ENCODE results near the gene ARHGAP25. TPM values are rescaled to one million over a fixed set of nuclear protein-coding genes. Genes with fewer than 3 reads are reported as not detected.

Gene ARHGAP25
- total and polyA plus RNA-seq, 2 of the 4 experiments (the other 2 are of a cell fraction), result 0.29 to 0.36 TPM

DNA sequence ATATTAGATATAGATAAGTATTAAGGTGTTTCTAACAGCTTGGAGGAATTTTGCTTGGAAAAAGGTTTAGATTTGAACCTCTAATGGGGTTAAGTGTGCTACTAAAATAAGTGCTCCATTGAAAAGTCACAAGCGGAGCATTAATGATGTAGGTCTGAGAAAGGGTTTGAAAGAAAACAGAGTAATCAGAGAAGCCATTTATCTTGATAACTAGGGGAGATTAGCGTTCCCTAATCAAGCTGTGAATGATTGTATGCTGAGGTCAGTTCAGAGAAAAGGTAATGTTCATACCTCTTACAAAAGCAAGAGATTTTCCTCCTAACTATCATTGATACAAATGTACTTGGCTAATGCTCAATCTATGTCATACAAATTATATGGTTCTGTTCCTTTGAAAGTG is 1.5 kb downstream of the ARHGAP25 start:
- dilution Hi-C loops (cut with HindIII; ENCODE audit: low sequenced_read_pairs, unreplicated experiment), result no loop called here
- H3K18ac ChIP-seq (ENCODE audit: low read depth, low read length), result no peak overlapping the region

More for the DNA sequence above, 1.5 kb downstream of the ARHGAP25 start:
- CTCF ChIA-PET, result no interaction called here
- no peak overlapping the region for H2AK5ac ChIP-seq (ENCODE audit: low read depth, low read length)
- no peak overlapping the region for H3K4me2 ChIP-seq (ENCODE audit: low read depth, low read length)
- peaks cover 7% of the 10 kb centered on the region for H3K9me1 ChIP-seq (ENCODE audit: insufficient read depth, low read length)
- H3K23ac ChIP-seq (ENCODE audit: low read depth, low read length), result no peak overlapping the region
- no CpG with 5 or more reads among the region's 2 CpGs for WGBS, 2 experiments (ENCODE audit: extremely low coverage in 2 of 2, insufficient read length in 1 of 2)
- no peaks in the 10 kb centered on the region for H3K9me3 ChIP-seq (ENCODE audit: control insufficient read depth, insufficient read depth, low read length)
- intact Hi-C loops (cut with micrococcal nuclease) (no loop called here), in situ Hi-C loops (cut with MboI; ENCODE audit: low sequenced_read_pairs) (no loop called here)
- BruUV-seq (replicated peaks), result no TSS peak
- no peaks in the 10 kb centered on the region for H3K27me3 ChIP-seq (ENCODE audit: control insufficient read depth, insufficient read depth, low read length)
- H4K8ac ChIP-seq (ENCODE audit: low read depth in 2 of 2, low read length in 2 of 2), result no peak overlapping the region
- no peak overlapping the region for H3K4me3 ChIP-seq (ENCODE audit: insufficient read depth, low read depth, low read length)
- no peak overlapping the region for H3K9ac ChIP-seq (ENCODE audit: low read depth, low read length)
- H3K79me1 ChIP-seq (ENCODE audit: low read depth in 1 of 2, low read length in 2 of 2), result no peaks in the 10 kb centered on the region
- H3K36me3 ChIP-seq (ENCODE audit: control insufficient read depth, insufficient read depth, low read length), result no peaks in the 10 kb centered on the region
- H3K56ac ChIP-seq (ENCODE audit: extremely low read depth, insufficient read depth, low read length), result no peak overlapping the region
- no peak overlapping the region for H2AFZ ChIP-seq (replicated peaks; ENCODE audit: low read length, poor library complexity)
- POLR2A ChIA-PET (ENCODE audit: unreplicated experiment), result no interaction called here
- no peak overlapping the region for H3K4ac ChIP-seq (ENCODE audit: low read depth, low read length)
- H3K14ac ChIP-seq (replicated peaks; ENCODE audit: low read depth, low read length), result no peak overlapping the region
- H2AK9ac ChIP-seq (replicated peaks; ENCODE audit: low read depth, low read length, poor library complexity), result no peak overlapping the region
- no peak overlapping the region for H4K91ac ChIP-seq (ENCODE audit: insufficient read depth, low read depth, low read length)
- H2BK15ac ChIP-seq (ENCODE audit: low read depth, low read length), result no peak overlapping the region
- H2BK5ac ChIP-seq (ENCODE audit: low read depth, low read length, poor library complexity, severe bottlenecking), result no peak overlapping the region
- peaks cover 9% of the 10 kb centered on the region for H3K4me1 ChIP-seq (ENCODE audit: control insufficient read depth, insufficient read depth, low read length)
- H4K20me1 ChIP-seq (ENCODE audit: insufficient read depth, low read length), result no peaks in the 10 kb centered on the region
- H3K27ac ChIP-seq (ENCODE audit: insufficient read depth, low read length), result no peak overlapping the region
- TF ChIP-seq FOS (IDR thresholded peaks at IDR 0.05; ENCODE audit: low read depth, low read length) (no peak), POLR2A (IDR thresholded peaks at IDR 0.05; ENCODE audit: low read depth, low read length) (no peak), NFE2L2 (IDR thresholded peaks at IDR 0.05; ENCODE audit: low read depth, low read length) (no peak), RFX5 (IDR thresholded peaks at IDR 0.05; ENCODE audit: low read depth, low read length) (no peak), RAD21 (IDR thresholded peaks at IDR 0.05; ENCODE audit: low read length) (no peak), BHLHE40 (IDR thresholded peaks at IDR 0.05; ENCODE audit: low read depth, low read length) (no peak), MXI1 (IDR thresholded peaks at IDR 0.05; ENCODE audit: borderline replicate concordance, low read depth, low read length) (no peak), CHD1 (IDR thresholded peaks at IDR 0.05; ENCODE audit: low read depth, low read length) (no peak), SMC3 (IDR thresholded peaks at IDR 0.05; ENCODE audit: low read depth, low read length) (no peak), RCOR1 (IDR thresholded peaks at IDR 0.05; ENCODE audit: insufficient replicate concordance, low read length) (no peak), MAFK (IDR thresholded peaks at IDR 0.05; ENCODE audit: low read depth, low read length) (no peak), CEBPB (IDR thresholded peaks at IDR 0.05; ENCODE audit: low read depth, low read length) (no peak), MAZ (IDR thresholded peaks at IDR 0.05; ENCODE audit: borderline replicate concordance, low read depth, low read length) (no peak)
- TF ChIP-seq, protein P1, sequence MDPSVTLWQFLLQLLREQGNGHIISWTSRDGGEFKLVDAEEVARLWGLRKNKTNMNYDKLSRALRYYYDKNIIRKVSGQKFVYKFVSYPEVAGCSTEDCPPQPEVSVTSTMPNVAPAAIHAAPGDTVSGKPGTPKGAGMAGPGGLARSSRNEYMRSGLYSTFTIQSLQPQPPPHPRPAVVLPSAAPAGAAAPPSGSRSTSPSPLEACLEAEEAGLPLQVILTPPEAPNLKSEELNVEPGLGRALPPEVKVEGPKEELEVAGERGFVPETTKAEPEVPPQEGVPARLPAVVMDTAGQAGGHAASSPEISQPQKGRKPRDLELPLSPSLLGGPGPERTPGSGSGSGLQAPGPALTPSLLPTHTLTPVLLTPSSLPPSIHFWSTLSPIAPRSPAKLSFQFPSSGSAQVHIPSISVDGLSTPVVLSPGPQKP (IDR thresholded peaks at IDR 0.05; ENCODE audit: borderline replicate concordance, low read depth, low read length), result no peak
- TF ChIP-seq, protein P2, sequence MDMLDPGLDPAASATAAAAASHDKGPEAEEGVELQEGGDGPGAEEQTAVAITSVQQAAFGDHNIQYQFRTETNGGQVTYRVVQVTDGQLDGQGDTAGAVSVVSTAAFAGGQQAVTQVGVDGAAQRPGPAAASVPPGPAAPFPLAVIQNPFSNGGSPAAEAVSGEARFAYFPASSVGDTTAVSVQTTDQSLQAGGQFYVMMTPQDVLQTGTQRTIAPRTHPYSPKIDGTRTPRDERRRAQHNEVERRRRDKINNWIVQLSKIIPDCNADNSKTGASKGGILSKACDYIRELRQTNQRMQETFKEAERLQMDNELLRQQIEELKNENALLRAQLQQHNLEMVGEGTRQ (IDR thresholded peaks at IDR 0.05; ENCODE audit: low read depth, low read length), result no peak
- TF ChIP-seq, protein P3, sequence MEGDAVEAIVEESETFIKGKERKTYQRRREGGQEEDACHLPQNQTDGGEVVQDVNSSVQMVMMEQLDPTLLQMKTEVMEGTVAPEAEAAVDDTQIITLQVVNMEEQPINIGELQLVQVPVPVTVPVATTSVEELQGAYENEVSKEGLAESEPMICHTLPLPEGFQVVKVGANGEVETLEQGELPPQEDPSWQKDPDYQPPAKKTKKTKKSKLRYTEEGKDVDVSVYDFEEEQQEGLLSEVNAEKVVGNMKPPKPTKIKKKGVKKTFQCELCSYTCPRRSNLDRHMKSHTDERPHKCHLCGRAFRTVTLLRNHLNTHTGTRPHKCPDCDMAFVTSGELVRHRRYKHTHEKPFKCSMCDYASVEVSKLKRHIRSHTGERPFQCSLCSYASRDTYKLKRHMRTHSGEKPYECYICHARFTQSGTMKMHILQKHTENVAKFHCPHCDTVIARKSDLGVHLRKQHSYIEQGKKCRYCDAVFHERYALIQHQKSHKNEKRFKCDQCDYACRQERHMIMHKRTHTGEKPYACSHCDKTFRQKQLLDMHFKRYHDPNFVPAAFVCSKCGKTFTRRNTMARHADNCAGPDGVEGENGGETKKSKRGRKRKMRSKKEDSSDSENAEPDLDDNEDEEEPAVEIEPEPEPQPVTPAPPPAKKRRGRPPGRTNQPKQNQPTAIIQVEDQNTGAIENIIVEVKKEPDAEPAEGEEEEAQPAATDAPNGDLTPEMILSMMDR (conservative IDR thresholded peaks at IDR 0.05; ENCODE audit: low read depth, low read length), result no peak
- H4K5ac ChIP-seq (ENCODE audit: low read depth, low read length), result no peak overlapping the region
- no peak overlapping the region for H2BK120ac ChIP-seq (ENCODE audit: low read depth, low read length)
- no peak overlapping the region for H2BK20ac ChIP-seq (ENCODE audit: low read depth, low read length)
- ATAC-seq (ENCODE audit: low read depth) (no peak), DNase-seq (no peak)
